ENCODE results near the gene KIF26B.

The KIF26B gene

GRCh38 chr1:245211035-245211749 is 56.4 kb downstream of the KIF26B start:
- no peak for TF ChIP-seq EZH2phosphoT487 (conservative IDR thresholded peaks at IDR 0.05; ENCODE audit: low read length)
- TF ChIP-seq, protein P1, sequence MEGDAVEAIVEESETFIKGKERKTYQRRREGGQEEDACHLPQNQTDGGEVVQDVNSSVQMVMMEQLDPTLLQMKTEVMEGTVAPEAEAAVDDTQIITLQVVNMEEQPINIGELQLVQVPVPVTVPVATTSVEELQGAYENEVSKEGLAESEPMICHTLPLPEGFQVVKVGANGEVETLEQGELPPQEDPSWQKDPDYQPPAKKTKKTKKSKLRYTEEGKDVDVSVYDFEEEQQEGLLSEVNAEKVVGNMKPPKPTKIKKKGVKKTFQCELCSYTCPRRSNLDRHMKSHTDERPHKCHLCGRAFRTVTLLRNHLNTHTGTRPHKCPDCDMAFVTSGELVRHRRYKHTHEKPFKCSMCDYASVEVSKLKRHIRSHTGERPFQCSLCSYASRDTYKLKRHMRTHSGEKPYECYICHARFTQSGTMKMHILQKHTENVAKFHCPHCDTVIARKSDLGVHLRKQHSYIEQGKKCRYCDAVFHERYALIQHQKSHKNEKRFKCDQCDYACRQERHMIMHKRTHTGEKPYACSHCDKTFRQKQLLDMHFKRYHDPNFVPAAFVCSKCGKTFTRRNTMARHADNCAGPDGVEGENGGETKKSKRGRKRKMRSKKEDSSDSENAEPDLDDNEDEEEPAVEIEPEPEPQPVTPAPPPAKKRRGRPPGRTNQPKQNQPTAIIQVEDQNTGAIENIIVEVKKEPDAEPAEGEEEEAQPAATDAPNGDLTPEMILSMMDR (IDR thresholded peaks at IDR 0.05; ENCODE audit: insufficient read depth, low read length, poor library complexity, severe bottlenecking) = no peak
- Histone ChIP-seq H4K20me1 (ENCODE audit: low read depth, low read length) (no peaks in the 10 kb centered on the region), H3F3A (ENCODE audit: insufficient read depth) (no peaks in the 10 kb centered on the region), H3K36me3 (ENCODE audit: low read length) (no peaks in the 10 kb centered on the region), H3K27ac (ENCODE audit: low read depth, low read length) (no peak overlapping the region), H3K27me3 (ENCODE audit: low read length) (no peaks in the 10 kb centered on the region), H3K9me2 (replicated peaks; ENCODE audit: insufficient read depth, low read length) (no peaks in the 10 kb centered on the region), H3K9me3 (ENCODE audit: insufficient read depth, low read length) (peaks cover 13% of the 10 kb centered on the region; the same call in 1 of the 2 replicates), H3K4me2 (ENCODE audit: low read depth, low read length, poor library complexity, severe bottlenecking) (no peak overlapping the region), H3K79me2 (ENCODE audit: insufficient read depth, low read length) (no peaks in the 10 kb centered on the region), H3K4me3 (ENCODE audit: insufficient read depth, low read length, poor library complexity, severe bottlenecking) (no peak overlapping the region), H2AFZ (ENCODE audit: low read depth, low read length, severe bottlenecking) (no peak overlapping the region), H3K9ac (ENCODE audit: low read length) (no peak overlapping the region)

- Histone ChIP-seq H2AFZ (ENCODE audit: low read depth, low read length, severe bottlenecking) (no peak overlapping the region), H3K79me2 (ENCODE audit: insufficient read depth, low read length) (no peaks in the 10 kb centered on the region), H3F3A (ENCODE audit: insufficient read depth) (no peaks in the 10 kb centered on the region), H3K9me3 (ENCODE audit: insufficient read depth, low read length) (peaks cover 13% of the 10 kb centered on the region; the same call in 1 of the 2 replicates), H3K27ac (ENCODE audit: low read depth, low read length) (no peak overlapping the region), H3K36me3 (ENCODE audit: low read length) (no peaks in the 10 kb centered on the region), H3K9me2 (replicated peaks; ENCODE audit: insufficient read depth, low read length) (no peaks in the 10 kb centered on the region), H4K20me1 (ENCODE audit: low read depth, low read length) (no peaks in the 10 kb centered on the region), H3K4me2 (ENCODE audit: low read depth, low read length, poor library complexity, severe bottlenecking) (no peak overlapping the region), H3K4me3 (ENCODE audit: insufficient read depth, low read length, poor library complexity, severe bottlenecking) (no peak overlapping the region), H3K9ac (ENCODE audit: low read length) (no peak overlapping the region), H3K27me3 (ENCODE audit: low read length) (no peaks in the 10 kb centered on the region; the same call in 1 of the 2 replicates)
- no peak for TF ChIP-seq EZH2phosphoT487 (conservative IDR thresholded peaks at IDR 0.05; ENCODE audit: low read length)
- TF ChIP-seq, protein P1 (IDR thresholded peaks at IDR 0.05; ENCODE audit: insufficient read depth, low read length, poor library complexity, severe bottlenecking) = no peak
Observed at GRCh38 chr1:245211761-245212160, 57.0 kb downstream of the KIF26B start.

GRCh38 chr1:245212221-245212710 is 57.5 kb downstream of the KIF26B start:
- H3K9ac ChIP-seq (ENCODE audit: low read length) = no peak overlapping the region
- no peak overlapping the region for H3K4me3 ChIP-seq (ENCODE audit: insufficient read depth, low read length, poor library complexity, severe bottlenecking)
- H3K27ac ChIP-seq (ENCODE audit: low read depth, low read length) = no peak overlapping the region
- H2AFZ ChIP-seq (ENCODE audit: low read depth, low read length, severe bottlenecking) = no peak overlapping the region
- no peak overlapping the region for H3K4me2 ChIP-seq (ENCODE audit: low read depth, low read length, poor library complexity, severe bottlenecking)
- H3K36me3 ChIP-seq (ENCODE audit: low read length) = no peaks in the 10 kb centered on the region
- peaks cover 11% of the 10 kb centered on the region; the same call in 1 of the 2 replicates for H3K9me3 ChIP-seq (ENCODE audit: insufficient read depth, low read length)
- no peaks in the 10 kb centered on the region for H4K20me1 ChIP-seq (ENCODE audit: low read depth, low read length)
- TF ChIP-seq, protein P1 (IDR thresholded peaks at IDR 0.05; ENCODE audit: insufficient read depth, low read length, poor library complexity, severe bottlenecking) = no peak
- TF ChIP-seq EZH2phosphoT487 (conservative IDR thresholded peaks at IDR 0.05; ENCODE audit: low read length) = no peak
- no peaks in the 10 kb centered on the region for H3F3A ChIP-seq (ENCODE audit: insufficient read depth)
- H3K27me3 ChIP-seq (ENCODE audit: low read length) = no peaks in the 10 kb centered on the region; the same call in 1 of the 2 replicates
- no peaks in the 10 kb centered on the region for H3K9me2 ChIP-seq (replicated peaks; ENCODE audit: insufficient read depth, low read length)
- H3K79me2 ChIP-seq (ENCODE audit: insufficient read depth, low read length) = no peaks in the 10 kb centered on the region

All from SU-DHL-6 (cell line).